GM19452 (cell line): ENCODE results near the gene NMRAL1.

Experiments
- ATAC-seq: cut with Tn5 transposase; IDR thresholded peaks from one replicate; pipeline ENCODE4 v1.9.1; 2021; ENCODE audit not compliant: unreplicated experiment

Gene NMRAL1

DNA sequence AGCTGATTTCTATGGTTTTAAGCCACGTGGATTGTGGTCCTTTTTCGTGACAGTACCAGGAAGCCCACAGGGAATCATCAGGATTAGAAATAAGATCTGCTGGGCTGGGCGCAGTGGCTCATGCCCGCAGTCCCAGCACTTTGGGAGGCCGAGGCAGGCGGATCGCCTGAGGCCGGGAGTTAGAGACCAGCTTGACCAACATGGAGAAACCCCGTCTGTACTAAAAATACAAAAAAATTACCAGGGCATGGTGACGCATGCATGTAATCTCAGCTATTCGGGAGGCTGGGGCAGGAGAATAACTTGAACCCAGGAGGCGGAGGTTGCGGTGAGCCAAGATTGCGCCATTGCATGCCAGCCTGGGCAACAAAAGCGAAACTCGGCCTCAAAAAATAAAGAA is 6.5 kb downstream of the NMRAL1 start:
- ATAC-seq, result no peak

DNA sequence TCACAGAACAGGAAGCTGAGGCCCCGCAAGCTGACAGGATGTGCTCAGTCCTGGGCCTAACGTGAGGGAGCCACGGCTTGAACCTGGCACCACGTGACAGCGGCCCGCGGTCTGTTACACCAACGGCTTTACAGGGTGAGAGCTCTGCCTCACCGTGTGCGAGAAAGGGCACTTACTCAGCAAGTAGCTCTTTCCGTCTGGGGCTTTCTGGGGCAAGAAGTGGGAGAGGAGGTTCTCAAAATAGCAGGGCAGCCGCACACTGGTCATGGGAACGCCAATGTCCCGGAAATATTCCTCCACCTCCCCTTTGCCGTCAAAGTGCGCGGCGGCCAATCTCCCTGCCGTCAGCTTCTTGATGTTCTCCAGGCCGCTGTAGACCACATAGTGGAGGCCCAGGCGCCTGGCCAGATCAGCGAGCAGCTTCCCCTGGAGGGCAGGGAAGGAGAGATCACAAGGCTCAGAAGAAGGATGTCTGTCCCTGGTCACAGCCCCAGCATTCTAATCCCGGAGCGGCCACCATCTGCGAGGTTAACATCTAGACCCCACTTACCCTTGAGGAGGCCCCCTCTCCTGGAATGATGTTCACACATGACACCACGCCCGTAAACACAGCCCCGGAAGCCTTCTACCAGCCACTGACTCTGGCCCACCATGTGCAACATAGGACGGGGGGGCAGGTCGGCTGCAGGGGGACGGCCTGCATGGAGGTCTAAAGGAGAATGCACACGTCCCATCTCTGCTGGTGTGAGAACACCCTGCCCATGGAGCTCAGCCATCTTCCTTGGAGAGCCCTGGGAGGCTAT is 8.2 kb downstream of the NMRAL1 start:
- ATAC-seq, result no peak

DNA sequence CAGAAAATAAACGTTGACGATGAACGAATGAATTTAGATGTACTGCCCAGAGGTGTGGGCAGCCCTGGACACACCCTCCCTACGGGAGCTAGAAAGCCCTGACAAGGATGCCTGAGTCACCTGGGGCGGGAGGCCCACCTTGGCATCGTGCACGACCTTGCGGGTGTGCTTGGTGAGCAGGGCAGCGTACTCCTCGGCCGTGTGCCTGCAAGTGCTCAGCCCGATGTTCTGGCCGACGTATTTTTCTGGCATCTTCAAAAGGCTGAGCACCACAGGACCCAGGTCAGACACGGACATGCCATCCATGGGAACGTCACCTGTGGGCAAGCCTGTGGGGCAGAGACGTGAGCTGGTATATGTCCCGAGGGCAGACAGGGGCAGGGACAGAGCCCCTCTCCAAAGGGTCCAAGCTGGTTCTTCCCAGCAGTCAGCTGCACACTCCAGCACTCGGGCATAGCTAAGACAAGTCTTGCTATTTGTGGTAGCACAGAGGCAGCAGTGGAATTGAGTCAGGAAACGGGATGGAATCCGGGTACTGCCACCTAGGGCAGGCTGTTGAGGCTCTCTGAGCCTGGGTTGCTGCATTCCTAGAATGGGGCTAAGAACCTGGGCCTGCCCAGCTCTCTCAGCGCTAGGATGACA is 10.8 kb downstream of the NMRAL1 start:
- no peak for ATAC-seq

DNA sequence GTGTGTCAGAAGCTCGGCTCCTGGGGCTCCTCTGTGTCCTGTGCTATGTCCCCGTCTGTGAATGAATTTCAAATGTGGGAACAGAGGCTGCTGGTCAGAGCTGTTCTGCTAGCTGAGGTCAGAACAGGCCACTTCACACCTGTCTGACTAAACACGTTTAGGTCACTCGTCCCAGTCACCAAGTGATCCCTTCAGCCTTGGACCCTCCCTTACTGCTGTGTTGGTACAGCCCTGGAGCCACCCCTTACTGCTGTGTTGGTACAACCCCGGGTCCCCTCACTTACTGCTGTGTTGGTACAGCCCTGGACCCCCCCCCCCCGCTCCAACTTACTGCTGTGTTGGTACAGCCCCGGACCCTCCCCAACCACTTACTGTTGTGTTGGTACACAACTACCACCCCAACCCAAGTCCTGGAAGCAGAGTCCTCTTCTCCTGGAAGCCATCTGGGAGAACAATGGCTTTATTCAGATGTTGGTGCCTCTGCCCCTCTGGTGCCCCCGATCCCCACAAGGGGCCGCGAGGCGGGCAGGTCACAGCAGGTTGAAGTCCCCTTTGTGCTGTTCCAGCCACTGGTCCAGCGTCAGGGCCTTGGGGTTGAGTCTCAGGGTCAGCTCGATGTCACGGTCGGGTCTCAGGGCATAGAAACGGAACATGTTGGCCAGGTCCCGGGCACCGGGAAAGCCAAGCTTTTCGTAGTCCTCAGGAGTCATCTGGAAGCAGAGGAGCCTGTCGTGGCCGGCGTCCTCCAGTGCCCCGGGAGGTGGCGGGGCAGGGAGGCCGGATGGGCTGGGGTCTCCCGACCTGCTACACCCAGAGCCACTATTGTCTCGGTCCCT is 13.0 kb downstream of the NMRAL1 start:
- no peak for ATAC-seq

DNA sequence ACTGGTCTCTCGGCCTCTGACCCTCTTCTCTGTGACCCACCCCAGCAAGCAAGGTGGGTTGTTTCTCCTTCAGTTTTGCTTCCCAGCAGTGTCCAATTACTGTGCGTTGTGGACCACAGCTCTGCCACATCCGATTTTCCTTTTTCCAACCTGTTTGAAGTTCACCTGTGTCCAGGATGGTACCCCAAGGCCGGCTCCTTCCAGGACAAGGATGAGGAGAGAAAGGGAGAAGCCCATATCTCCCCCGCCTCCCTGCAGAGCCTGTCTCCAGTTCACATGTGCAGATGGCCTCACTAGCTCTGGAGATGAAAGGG is 13.5 kb downstream of the NMRAL1 start:
- no peak for ATAC-seq

DNA sequence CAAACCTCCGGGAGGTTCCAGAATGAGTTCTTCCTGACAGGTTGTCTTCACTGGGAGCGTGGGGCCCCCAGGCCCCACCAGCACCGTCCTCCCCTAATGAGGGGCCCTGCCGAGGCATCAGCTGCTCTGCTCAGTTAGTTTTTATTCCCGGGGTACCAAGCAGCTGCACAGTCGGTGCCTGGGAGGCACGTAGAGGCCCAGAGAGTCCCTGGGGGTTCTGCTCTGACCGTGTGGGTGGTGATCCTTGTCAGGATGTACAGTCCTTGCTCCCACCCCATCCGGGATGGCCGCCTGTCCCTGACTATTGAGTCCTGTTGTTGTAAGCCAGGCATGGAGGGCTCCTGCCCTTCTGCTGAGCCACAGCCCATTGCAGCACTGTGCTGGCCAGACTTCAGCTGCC is 18.5 kb downstream of the NMRAL1 start:
- no peak for ATAC-seq

DNA sequence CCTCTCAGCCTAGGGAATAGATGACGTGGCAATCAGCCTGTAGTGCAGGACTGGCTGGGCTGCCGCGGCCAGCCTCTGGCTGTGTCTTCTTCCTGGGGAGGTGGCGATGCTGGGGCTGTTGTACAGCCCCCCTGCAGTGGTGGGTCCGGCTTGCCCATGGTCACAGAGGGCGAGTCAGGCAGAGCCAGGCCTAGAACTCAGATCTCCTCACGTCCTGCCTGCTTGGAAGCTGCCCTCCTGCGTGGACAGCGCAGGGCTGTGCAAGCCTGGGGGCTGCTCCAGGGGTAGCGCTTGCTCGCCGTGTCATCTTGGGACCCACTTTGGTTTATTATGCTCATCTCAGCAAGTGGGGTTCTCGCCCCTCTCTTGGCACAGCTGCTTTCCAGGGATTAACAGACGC is 19.3 kb downstream of the NMRAL1 start:
- no peak for ATAC-seq

DNA sequence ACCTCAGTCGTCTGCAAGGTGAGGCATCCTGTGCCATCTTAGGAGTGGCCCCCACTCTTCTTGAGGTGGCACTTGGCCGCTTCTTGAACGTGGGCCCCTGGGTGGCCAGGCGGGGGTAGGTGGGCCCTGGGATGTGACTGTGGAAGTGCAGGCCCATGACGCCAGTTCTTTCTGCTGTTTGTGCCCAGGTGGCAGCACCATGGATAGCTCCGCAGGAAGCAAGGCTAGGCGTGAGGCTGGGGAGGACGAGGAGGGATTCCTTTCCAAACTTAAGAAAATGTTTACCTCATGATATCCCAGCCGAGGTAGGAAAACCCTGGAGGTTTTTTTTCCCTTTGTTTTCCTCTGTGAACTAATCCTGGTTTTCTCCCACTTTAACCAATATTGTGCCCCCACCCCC is 19.8 kb downstream of the NMRAL1 start:
- ATAC-seq, result no peak

DNA sequence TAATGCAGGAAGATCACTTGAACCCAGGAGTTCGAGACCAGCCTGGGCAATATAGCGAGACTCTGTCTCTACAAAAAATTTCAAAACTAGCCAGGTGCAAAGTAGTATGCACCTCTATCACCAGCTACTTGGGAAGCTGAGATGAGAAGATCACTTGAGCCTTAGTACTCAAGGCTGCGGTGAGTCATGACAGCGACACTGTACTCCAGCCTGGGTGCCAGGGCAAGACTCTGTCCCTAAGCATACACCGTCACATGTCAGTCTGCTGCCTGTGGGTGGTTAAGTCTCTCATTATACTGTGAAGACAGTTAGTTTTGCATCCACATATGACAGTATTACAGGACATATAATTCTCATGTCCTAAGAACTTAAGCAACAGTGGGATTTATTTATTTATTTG is 21.8 kb downstream of the NMRAL1 start:
- ATAC-seq, result no peak

DNA sequence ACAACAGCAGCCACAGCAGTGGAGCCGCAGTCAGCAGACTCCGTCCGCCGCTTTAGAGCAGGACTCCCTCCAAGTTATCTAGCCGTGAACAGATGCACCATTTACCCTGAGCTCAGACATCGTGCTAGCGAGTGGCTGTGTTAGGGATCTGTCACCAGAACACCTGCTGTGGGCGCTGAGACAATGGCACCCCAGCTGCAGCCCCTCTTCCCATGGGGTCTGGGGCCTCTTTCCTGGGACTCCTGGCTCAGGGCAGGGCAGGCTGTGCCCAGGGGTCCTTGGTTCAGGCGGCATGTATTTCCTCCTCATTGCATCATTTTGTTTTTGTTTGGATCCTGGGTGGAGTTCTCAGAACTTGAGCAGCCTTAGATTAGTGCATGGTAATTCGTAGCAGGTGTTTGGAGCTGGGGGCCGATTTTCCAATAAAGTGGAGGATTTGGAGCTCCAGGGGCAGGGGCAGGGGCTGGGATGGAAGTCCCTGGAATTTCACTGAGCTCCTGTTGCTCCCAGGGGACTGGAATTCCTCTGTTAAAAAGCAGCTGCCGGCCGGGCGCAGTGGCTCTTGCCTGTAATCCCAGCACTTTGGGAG is 23.4 kb downstream of the NMRAL1 start:
- no peak for ATAC-seq

DNA sequence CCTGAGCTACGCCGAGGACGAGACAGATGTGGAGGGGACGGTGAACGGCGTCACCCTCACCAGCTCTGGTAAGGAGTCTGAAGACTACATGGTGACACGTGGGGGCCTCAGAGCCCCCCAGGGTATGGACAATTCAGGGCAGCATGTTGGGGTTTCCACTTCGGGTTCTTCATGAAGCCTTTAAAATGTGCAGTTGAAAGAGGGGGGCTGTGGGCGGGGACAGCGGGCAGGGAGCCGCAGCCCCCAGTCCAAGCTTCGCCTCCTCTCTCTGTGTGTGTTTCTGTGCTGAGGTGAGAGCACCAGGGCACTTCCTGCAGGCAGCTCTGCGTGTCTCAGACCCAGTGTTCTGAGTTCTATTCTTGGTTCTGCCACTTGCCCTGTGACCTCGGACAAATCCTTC is 24.0 kb downstream of the NMRAL1 start:
- no peak for ATAC-seq

DNA sequence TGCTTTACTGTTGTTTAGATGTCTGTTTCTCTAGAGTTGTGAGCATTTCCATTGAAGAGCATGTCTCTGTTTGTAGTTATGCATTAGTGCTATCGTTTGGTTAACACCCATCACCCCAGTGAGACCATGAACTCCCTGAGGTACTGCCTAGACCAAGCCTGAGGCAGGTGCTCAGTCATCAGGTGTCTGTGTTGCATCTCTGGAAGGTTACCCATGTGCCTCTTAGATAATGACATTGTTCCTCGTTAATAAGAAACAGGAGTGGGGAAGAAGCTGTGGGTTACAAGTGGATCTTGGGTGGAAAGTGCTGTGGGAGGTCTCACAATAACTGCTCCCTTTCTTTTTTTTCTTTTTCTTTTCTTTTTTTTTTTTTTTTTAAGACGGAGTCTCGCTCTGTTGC is 30.4 kb downstream of the NMRAL1 start:
- ATAC-seq, result no peak

DNA sequence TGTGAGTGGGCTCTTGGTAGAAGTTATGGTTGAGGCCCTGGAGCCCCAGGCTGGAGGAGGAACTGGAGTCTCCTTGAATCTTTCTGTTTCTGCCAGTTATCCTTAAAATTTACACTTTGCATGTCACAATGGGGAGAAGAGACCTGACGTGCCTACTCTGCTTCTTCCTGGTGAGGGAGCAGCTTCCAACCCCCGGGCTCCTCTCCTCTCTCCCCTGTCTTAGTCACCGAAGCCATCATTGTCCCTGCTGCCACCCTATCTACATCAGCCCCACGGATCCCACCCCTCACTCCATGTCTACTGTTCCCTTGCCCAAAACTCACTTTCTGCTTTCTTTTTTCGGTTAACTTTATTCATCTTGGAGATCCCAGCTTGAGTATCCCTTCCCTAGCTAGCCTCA is 31.2 kb downstream of the NMRAL1 start:
- ATAC-seq, result no peak

DNA sequence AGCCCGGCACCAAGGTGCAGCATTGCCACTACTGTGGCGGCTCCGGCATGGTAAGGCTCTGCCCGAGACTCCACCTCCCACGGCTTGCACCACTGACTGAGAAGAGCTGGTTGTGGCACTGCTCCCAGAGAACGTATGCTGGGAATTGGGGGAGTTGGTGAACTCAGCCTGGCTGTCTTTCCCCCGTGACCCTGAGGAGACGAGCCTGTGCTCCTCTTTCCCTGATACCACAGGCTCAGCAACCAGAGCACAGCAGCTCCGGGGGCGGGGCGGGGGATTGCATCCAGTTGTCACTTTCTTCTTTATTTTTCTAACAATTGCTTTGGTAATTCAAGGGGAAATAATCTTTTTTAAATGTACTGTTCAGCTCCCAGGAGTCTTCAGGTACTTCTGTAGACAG is 32.1 kb downstream of the NMRAL1 start:
- no peak for ATAC-seq

DNA sequence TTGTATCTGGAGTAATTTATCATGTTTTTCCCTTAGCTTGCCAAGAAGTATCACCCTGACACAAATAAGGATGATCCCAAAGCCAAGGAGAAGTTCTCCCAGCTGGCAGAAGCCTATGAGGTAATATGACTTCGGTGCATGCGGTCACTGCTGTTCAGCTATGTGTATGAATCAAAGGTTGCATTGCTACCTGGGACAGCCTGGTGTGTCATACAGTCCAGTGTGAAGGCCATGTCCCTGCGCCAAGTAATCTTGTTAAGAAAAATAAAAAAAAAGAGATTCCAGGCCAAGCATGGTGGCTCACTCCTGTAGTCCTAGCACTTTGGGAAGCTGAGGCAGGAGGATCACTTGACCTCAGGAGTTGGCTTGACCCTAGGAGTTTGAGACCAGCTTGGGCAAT is 37.1 kb downstream of the NMRAL1 start:
- ATAC-seq, result no peak

DNA sequence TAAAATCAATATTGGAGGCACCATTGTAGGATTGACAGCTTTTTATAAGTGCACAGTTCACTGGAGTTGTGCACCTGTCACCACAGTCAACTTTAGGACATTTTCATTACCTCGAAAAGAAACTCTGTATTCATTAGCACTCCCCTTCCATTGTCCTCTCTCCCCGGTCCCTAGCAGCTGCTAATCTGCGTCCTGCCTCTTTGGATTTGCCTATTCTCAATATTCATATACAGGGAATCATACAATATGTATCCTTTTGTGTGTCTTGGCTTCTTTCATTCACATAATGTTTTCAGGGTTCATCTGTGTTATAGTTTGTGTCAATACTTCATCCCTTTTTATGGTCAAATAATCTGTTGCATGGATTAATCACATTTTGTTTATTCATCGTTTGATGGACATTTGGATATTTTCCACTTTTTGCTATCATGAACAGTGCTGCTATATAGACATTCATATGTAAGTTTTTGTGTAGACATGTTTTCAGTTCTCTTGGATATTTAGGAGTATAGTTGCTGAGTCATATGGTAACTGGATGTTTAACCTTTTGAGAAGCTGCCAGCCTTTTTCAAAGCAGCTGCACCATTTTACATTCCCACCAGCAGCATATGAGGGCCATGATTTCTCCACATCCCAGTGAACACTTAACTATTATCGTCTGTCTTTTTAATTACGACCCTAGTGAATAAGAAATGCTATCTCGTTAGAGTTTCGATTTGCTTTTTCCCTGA is 38.9 kb downstream of the NMRAL1 start:
- ATAC-seq, result no peak

DNA sequence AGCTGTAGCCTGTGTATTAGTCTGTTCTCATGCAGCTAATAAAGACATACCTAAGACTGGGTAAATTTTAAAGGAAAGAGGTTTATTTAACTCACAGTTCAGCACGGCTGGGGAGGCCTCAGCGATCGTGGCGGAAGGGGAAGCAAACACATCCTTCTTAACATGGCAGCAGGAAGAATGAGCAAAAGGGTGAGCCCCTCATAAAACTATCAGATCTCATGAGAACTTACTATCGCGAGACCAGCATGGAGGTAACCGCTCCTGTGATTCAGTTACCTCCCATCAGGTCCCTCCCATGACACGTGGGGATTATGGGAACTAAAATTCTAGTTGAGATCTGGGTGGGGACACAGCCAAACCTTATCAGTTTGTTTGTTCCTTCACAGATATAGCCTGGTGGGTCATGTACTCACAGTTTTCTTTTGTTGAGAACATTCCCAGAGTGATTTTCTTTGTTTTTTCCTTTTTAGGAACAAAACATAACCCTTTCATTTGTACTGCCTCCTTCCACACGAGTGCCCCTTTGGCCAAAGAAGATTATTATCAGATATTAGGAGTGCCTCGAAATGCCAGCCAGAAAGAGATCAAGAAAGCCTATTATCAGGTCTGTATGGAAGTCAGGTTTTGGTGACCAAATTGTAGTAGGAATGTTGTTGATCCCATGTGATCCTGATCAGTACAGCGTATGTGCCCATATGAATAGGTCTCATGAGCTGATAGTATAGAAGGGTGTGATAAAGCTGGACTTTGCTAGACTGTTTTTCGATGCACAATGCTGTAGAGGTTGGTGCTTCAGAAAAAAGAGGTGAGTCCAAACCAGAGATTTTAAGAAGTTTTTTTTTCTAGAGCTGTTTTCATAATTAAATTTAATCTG is 40.3 kb downstream of the NMRAL1 start:
- ATAC-seq, result no peak

DNA sequence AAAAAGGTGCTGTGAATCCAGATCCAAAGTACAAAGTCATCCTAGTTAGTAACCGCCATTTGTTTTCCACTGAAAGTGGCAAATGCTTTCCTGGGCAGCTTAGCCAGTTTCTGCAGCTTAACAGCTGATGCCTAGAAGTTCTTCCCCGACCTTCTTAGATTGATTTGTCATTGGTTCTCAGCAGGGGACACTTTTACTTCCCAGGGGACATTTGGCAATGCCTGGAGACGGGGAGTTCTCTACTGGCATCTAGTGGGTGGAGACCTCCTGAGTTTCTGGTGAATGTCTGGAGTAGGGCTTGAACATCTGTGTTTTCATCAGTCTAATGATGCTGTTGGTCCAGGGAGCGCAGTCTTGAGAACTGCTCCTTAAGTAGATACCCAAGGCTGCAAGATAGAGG is 41.2 kb downstream of the NMRAL1 start:
- no peak for ATAC-seq

DNA sequence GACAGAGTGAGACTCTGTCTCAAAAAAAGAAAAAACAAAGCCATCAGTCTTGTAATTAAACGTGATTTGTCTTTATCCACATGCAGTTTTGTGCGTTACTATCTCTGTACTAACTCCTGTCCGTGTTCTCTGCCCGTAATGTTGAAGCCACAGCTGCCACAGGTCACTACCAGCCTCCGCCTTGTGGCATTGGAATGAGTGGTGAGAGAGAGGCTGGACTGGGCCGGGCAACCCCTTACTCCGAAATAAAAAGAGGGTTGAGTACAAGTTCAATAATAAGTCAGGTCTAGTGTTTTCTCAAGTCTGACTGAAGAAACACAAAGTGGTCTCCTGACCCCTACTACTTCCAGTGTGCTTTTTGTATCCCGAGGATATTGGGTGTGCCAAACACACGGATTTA is 43.4 kb downstream of the NMRAL1 start:
- no peak for ATAC-seq

DNA sequence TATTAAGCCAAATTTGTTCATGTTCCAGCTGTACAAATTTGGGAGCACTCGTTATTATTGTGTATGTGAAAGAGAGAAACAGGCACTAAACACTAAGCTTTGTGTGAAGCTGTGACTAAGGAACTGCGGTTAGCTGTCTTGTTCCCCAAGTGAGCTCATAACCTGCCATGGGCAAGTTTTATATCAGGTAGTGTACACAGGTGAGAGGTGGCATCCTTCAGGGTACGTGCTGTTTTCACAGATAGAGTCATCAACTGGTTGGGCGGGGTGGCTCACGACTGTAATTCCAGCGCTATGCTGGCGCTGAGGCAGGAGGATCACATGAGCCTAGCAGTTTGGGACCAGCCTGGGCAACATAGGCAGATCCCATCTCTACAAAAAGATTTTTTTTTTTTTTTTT is 45.9 kb downstream of the NMRAL1 start:
- ATAC-seq, result no peak
